PC-3 (cell line): Measurements from ENCODE around the gene FOXP1. TPM values are rescaled to one million over a fixed set of nuclear protein-coding genes. Genes with fewer than 3 reads are reported as not detected.

Experiments used
- ATAC-seq: fragments of 200-7000 bp; cut with Tn5 transposase; 2 replicates; pipeline ENCODE4 v1.9.1; 2020; ENCODE audit warnings: mild to moderate bottlenecking, moderate library complexity
- BruUV-seq: library from RNA; stranded (reverse); fragments of 400-500 nt; replicated peaks from 2 replicates; lab custom pipeline; 2021; lab: Mats Ljungman, UMichigan
- CTCF ChIA-PET: fragments of 300-600 bp; sonication (Branson Sonifier 250); formaldehyde crosslinking; loops from one replicate; lab custom pipeline; 2022; ENCODE audit warnings: antibody characterized with exemption; lab: Charles Lee
- POLR2A ChIA-PET: fragments of 300-600 bp; sonication (Branson Sonifier 250); formaldehyde crosslinking; loops from one replicate; lab custom pipeline; 2022; ENCODE audit warnings: antibody characterized with exemption; ENCODE audit not compliant: unreplicated experiment; lab: Charles Lee
- DNase-seq: peaks from one replicate; pipeline ENCODE4 v3.0.0-alpha.2; 2015
- H2AFZ ChIP-seq: fragments of 300-600 bp; sonication (generic); 2 replicates; pipeline ENCODE4 v1.6.0; 2016; ENCODE audit warnings: antibody characterized with exemption, low read length
- H3F3A ChIP-seq: fragments of 300-600 bp; sonication (generic); one replicate; pipeline ENCODE4 v1.6.0; 2017; ENCODE audit warnings: antibody characterized with exemption, low read length, control low read depth, mild to moderate bottlenecking; ENCODE audit not compliant: unreplicated experiment
- H3K27ac ChIP-seq: fragments of 300-600 bp; sonication (generic); 2 replicates; pipeline ENCODE4 v1.5.1; 2016; ENCODE audit warnings: mild to moderate bottlenecking, low read length
- H3K27me3 ChIP-seq: fragments of 300-600 bp; sonication (generic); 2 replicates; pipeline ENCODE4 v1.6.1; 2016; ENCODE audit warnings: low read length, mixed read lengths
- H3K36me3 ChIP-seq: fragments of 300-600 bp; sonication (generic); 2 replicates; pipeline ENCODE4 v1.6.1; 2016; ENCODE audit warnings: low read depth, mixed run types, low read length, mixed read lengths
- H3K4me1 ChIP-seq: fragments of 300-600 bp; sonication (generic); 2 replicates; pipeline ENCODE4 v1.5.1; 2016; ENCODE audit warnings: low read length; ENCODE audit not compliant: insufficient read depth
- H3K4me2 ChIP-seq: fragments of 300-600 bp; sonication (generic); 2 replicates; pipeline ENCODE4 v1.6.0; 2016; ENCODE audit warnings: low read length
- H3K4me3 ChIP-seq: fragments of 300-600 bp; sonication (generic); 2 replicates; pipeline ENCODE4 v1.5.1; 2016; ENCODE audit warnings: mild to moderate bottlenecking, low read length, mixed read lengths
- H3K79me2 ChIP-seq: fragments of 300-600 bp; sonication (generic); 2 replicates; pipeline ENCODE4 v1.6.1; 2017; ENCODE audit warnings: low read length, mixed read lengths
- H3K9ac ChIP-seq: fragments of 300-600 bp; sonication (generic); 2 replicates; pipeline ENCODE4 v1.6.0; 2016; ENCODE audit warnings: mild to moderate bottlenecking, low read length
- H3K9me2 ChIP-seq: fragments of 300-600 bp; sonication (generic); replicated peaks from 2 replicates; pipeline ENCODE4 v1.6.1; 2016; ENCODE audit warnings: mixed run types, low read length, mixed read lengths
- H3K9me3 ChIP-seq: fragments of 300-600 bp; sonication (generic); 2 replicates; pipeline ENCODE4 v1.6.1; 2016; ENCODE audit warnings: low read length, mixed read lengths
- H4K20me1 ChIP-seq: fragments of 300-600 bp; sonication (generic); 2 replicates; pipeline ENCODE4 v1.6.1; 2016; ENCODE audit warnings: low read length, mixed read lengths
- EZH2 ChIP-seq: fragments of 300-600 bp; sonication (generic); IDR thresholded peaks from one replicate; pipeline ENCODE4 v1.6.1; 2017; ENCODE audit warnings: antibody characterized with exemption, mild to moderate bottlenecking, low read length; ENCODE audit not compliant: unreplicated experiment
- EZH2phosphoT487 ChIP-seq: fragments of 300-600 bp; sonication (generic); IDR thresholded peaks from 2 replicates; pipeline ENCODE4 v1.6.1; 2018; ENCODE audit warnings: mild to moderate bottlenecking, antibody characterized with exemption, low read length, borderline replicate concordance
- intact Hi-C: fragments of 100-400 bp; cut with micrococcal nuclease; formaldehyde crosslinking; loops from 2 replicates; pipeline ENCODE4 v1.9.0; 2023
- total RNA-seq: library from RNA; depleted of rRNA; stranded (reverse); fragments of >200 nt; gene quantifications from 2 replicates; pipeline ENCODE4 v1.2.3, GENCODE V29; 2014
- TF ChIP-seq, protein P1 (sequence below): fragments of 300-600 bp; sonication (generic); conservative IDR thresholded peaks from 2 replicates; pipeline ENCODE4 v1.5.1; 2017; ENCODE audit warnings: antibody characterized with exemption, low read depth, mild to moderate bottlenecking, low read length

The FOXP1 gene
- total RNA-seq, 1 experiment from 2014 or later: 35.3 TPM

DNA sequence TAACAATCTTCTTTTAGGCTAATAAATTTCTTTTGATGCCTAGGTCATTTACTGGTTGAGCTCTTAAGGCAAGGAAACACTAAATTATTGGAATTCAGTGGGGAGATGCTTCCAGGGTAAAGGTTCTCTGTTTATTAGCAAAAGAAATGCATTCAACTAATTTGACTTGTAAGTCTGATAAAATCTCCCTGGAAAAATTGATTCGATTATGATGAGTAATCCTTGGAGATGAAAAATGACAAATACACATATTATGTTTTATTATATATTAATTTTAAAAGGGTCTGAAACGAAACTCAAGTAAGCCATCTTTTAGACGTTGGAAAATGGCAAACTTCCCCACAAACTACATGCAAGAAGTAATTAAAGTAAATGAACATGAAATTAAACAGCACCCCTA is 328.0 kb downstream of the FOXP1 start:
- Histone ChIP-seq H3K36me3 (no peaks in the 10 kb centered on the region), H4K20me1 (no peaks in the 10 kb centered on the region), H3K4me2 (no peak overlapping the region), H3K9me2 (no peaks in the 10 kb centered on the region), H3K27ac (no peak overlapping the region), H3K4me1 (peaks cover 47% of the 10 kb centered on the region), H3K9ac (no peak overlapping the region), H3K9me3 (no peaks in the 10 kb centered on the region), H3K27me3 (no peaks in the 10 kb centered on the region), H2AFZ (no peak overlapping the region), H3K4me3 (no peak overlapping the region), H3K79me2 (no peaks in the 10 kb centered on the region), H3F3A (no peaks in the 10 kb centered on the region)
- no TSS peak for BruUV-seq
- TF ChIP-seq, protein P1, sequence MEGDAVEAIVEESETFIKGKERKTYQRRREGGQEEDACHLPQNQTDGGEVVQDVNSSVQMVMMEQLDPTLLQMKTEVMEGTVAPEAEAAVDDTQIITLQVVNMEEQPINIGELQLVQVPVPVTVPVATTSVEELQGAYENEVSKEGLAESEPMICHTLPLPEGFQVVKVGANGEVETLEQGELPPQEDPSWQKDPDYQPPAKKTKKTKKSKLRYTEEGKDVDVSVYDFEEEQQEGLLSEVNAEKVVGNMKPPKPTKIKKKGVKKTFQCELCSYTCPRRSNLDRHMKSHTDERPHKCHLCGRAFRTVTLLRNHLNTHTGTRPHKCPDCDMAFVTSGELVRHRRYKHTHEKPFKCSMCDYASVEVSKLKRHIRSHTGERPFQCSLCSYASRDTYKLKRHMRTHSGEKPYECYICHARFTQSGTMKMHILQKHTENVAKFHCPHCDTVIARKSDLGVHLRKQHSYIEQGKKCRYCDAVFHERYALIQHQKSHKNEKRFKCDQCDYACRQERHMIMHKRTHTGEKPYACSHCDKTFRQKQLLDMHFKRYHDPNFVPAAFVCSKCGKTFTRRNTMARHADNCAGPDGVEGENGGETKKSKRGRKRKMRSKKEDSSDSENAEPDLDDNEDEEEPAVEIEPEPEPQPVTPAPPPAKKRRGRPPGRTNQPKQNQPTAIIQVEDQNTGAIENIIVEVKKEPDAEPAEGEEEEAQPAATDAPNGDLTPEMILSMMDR: no peak
- TF ChIP-seq EZH2: no peak
- TF ChIP-seq EZH2phosphoT487: no peak
- ChIA-PET POLR2A (interaction anchor here (0.6 kb wide), 1 partner anchor 327 kb away, joined by 3 read pairs; no protein-coding TSS in a partner anchor), CTCF (no interaction called here)
- no peak for DNase-seq
- ATAC-seq: no peak
- intact Hi-C loops: loop anchor here (5.0 kb wide), 2 partner anchors 148 to 327 kb away; partner anchors contain the start of gene FOXP1

DNA sequence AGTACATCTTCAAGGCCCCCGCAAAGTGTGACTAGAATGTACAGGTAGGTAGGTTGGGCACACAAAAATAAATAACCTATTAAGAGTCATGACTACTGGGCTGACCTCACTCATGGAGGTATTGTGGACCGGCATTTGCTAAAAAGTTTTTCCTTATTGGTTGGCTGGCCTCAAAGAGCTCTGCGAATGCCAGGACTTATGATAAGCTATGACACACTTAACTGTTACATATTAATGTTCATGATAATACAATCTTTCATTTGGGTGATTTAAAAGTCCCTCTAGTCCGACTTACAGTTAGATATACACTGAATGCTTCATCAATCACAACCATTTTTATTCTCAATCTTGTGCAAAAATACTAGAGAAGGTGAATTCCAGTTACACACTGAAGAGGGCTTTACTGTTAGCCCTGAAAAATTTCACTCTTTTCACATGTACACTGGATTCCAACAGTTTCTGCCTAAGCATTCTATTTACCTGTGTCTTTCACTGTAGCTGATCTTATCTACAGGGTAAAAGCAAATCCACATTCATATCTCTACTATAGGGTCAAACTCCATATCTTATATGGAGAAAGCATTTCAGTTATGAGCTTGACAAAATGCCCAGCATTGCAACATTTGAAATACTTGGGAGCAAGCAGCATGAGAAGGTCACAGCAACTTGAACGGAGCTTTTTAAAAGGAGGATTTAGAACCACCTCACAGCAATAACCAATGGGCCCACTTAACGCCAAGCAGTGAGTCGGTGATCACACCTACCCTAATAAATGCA is 329.1 kb downstream of the FOXP1 start:
- BruUV-seq: no TSS peak
- Histone ChIP-seq H3K4me1 (peaks cover 37% of the 10 kb centered on the region), H3K9me2 (no peaks in the 10 kb centered on the region), H3K4me3 (no peak overlapping the region), H3K36me3 (no peaks in the 10 kb centered on the region), H3K4me2 (no peak overlapping the region), H3F3A (no peaks in the 10 kb centered on the region), H3K79me2 (no peaks in the 10 kb centered on the region), H4K20me1 (no peaks in the 10 kb centered on the region), H3K9me3 (no peaks in the 10 kb centered on the region), H3K27ac (no peak overlapping the region), H2AFZ (no peak overlapping the region), H3K9ac (no peak overlapping the region), H3K27me3 (no peaks in the 10 kb centered on the region)
- TF ChIP-seq, protein P1: no peak
- TF ChIP-seq EZH2phosphoT487 (no peak), EZH2 (no peak)
- DNase-seq: no peak
- no peak for ATAC-seq
- intact Hi-C loops: loop anchor here (5.0 kb wide), 2 partner anchors 147 to 328 kb away; partner anchors contain the start of gene FOXP1
- ChIA-PET CTCF (no interaction called here), POLR2A (interaction anchor here (0.6 kb wide), 1 partner anchor 328 kb away, joined by 3 read pairs; no protein-coding TSS in a partner anchor)

DNA sequence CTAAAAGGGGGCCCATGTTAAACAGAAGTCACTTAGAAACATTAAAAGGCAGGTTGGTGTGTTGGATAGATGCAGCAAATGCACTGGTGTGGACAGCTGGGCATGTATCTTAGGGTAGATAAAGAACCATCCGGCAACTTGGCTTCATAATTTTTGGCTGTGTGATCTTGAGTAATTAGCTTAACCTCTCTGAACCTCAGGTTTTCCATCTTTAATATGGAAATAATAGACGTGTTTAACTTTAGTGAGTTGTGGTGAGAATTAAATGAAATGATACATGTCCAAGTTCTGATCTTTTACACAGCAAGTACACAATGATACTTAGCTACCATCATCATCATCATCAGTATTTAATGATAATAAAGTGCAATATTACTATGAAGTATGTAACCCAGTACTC is 330.4 kb downstream of the FOXP1 start:
- Histone ChIP-seq H3K79me2 (no peaks in the 10 kb centered on the region), H3K36me3 (no peaks in the 10 kb centered on the region), H3K27ac (no peak overlapping the region), H3K4me3 (no peak overlapping the region), H3K4me1 (peaks cover 24% of the 10 kb centered on the region), H2AFZ (no peak overlapping the region), H3K9ac (no peak overlapping the region), H4K20me1 (no peaks in the 10 kb centered on the region), H3K27me3 (no peaks in the 10 kb centered on the region), H3K9me3 (no peaks in the 10 kb centered on the region), H3K4me2 (no peak overlapping the region), H3K9me2 (no peaks in the 10 kb centered on the region), H3F3A (no peaks in the 10 kb centered on the region)
- ChIA-PET CTCF (interaction anchor here (0.6 kb wide), 1 partner anchor 52 kb away, joined by 3 read pairs; no protein-coding TSS in a partner anchor), POLR2A (interaction anchor here (0.6 kb wide), 1 partner anchor 15 kb away, joined by 3 read pairs; no protein-coding TSS in a partner anchor)
- no peak for DNase-seq
- BruUV-seq: no TSS peak
- ATAC-seq: no peak
- intact Hi-C loops: no loop called here
- TF ChIP-seq, protein P1: no peak
- TF ChIP-seq EZH2phosphoT487 (no peak), EZH2 (no peak)
